ENCODE data around the gene FSTL5. TPM values are rescaled to one million over a fixed set of nuclear protein-coding genes. Genes with fewer than 3 reads are reported as not detected.

Gene FSTL5
- total RNA-seq, 4 donors from 2014 or later: 0.33 to 1.1 TPM; not detected in 2

GRCh38 chr4:161892951-161893350 is 270.8 kb downstream of the FSTL5 start:
- Histone ChIP-seq H3K27me3 (no peaks in the 10 kb centered on the region), H3K36me3 (no peaks in the 10 kb centered on the region), H3K27ac (no peak overlapping the region), H3K4me1 (no peaks in the 10 kb centered on the region), H3K9me3 (no peaks in the 10 kb centered on the region), H3K4me3 (replicated peaks in 1 of 3) (no peak overlapping the region)
- intact Hi-C loops (cut with DNase I): no loop called here
- DNase-seq: no peak
- TF ChIP-seq CTCF (IDR thresholded peaks at IDR 0.05): no peak
- TF ChIP-seq POLR2A (IDR thresholded peaks at IDR 0.05): no peak

- no peak overlapping the region for H3K27ac ChIP-seq
- 44 to 49% methylated on average over 4 of the region's 4 CpGs for WGBS, 2 donors
- TF ChIP-seq POLR2A (IDR thresholded peaks at IDR 0.05): no peak
- no peak for TF ChIP-seq CTCF (IDR thresholded peaks at IDR 0.05)
- no peaks in the 10 kb centered on the region for H3K9me3 ChIP-seq
- no peaks in the 10 kb centered on the region for H3K36me3 ChIP-seq
- no peaks in the 10 kb centered on the region for H3K4me1 ChIP-seq
- DNase-seq: no peak
- H3K4me3 ChIP-seq (replicated peaks in 1 of 3): no peak overlapping the region
- H3K27me3 ChIP-seq: no peaks in the 10 kb centered on the region
- intact Hi-C loops (cut with DNase I): no loop called here
Measured at GRCh38 chr4:161883157-161883556, 280.6 kb downstream of the FSTL5 start.

GRCh38 chr4:161881370-161881769 is 282.4 kb downstream of the FSTL5 start:
- no peak for TF ChIP-seq POLR2A (IDR thresholded peaks at IDR 0.05)
- no peak for TF ChIP-seq CTCF (IDR thresholded peaks at IDR 0.05)
- DNase-seq: no peak
- Histone ChIP-seq H3K4me3 (replicated peaks in 1 of 3) (no peak overlapping the region), H3K27ac (no peak overlapping the region), H3K36me3 (no peaks in the 10 kb centered on the region), H3K27me3 (no peaks in the 10 kb centered on the region), H3K4me1 (no peaks in the 10 kb centered on the region), H3K9me3 (no peaks in the 10 kb centered on the region)
- intact Hi-C loops (cut with DNase I): no loop called here
- 77 to 86% methylated on average over 4 of the region's 4 CpGs for WGBS, 2 donors

- no peaks in the 10 kb centered on the region for H3K36me3 ChIP-seq
- no peaks in the 10 kb centered on the region for H3K9me3 ChIP-seq
- no peaks in the 10 kb centered on the region for H3K27me3 ChIP-seq
- intact Hi-C loops (cut with DNase I): no loop called here
- DNase-seq: no peak
- no peak overlapping the region for H3K27ac ChIP-seq
- H3K4me1 ChIP-seq: no peaks in the 10 kb centered on the region
- H3K4me3 ChIP-seq (replicated peaks in 1 of 3): no peak overlapping the region
- WGBS, 2 donors: 68 to 79% methylated on average over 2 of the region's 2 CpGs
- TF ChIP-seq CTCF (IDR thresholded peaks at IDR 0.05) (no peak), POLR2A (IDR thresholded peaks at IDR 0.05) (no peak)
Measured at GRCh38 chr4:161869511-161869910, 294.3 kb downstream of the FSTL5 start.

- no peaks in the 10 kb centered on the region for H3K4me1 ChIP-seq
- H3K9me3 ChIP-seq: no peaks in the 10 kb centered on the region
- intact Hi-C loops (cut with DNase I): no loop called here
- H3K36me3 ChIP-seq: no peaks in the 10 kb centered on the region
- no peaks in the 10 kb centered on the region for H3K27me3 ChIP-seq
- no peak overlapping the region for H3K27ac ChIP-seq
- DNase-seq: no peak
- WGBS, 2 donors: 78 to 84% methylated on average over 1 of the region's 1 CpG
- TF ChIP-seq POLR2A (IDR thresholded peaks at IDR 0.05) (no peak), CTCF (IDR thresholded peaks at IDR 0.05) (no peak)
- no peak overlapping the region for H3K4me3 ChIP-seq (replicated peaks in 1 of 3)
Measured at GRCh38 chr4:161856711-161857326, 307.0 kb downstream of the FSTL5 start.
